K562 (cell line): ENCODE data around the gene TECTA. TPM values are rescaled to one million over a fixed set of nuclear protein-coding genes. Genes with fewer than 3 reads are reported as not detected.

Experiments
- ATAC-seq: fragments of 200-7000 bp; cut with Tn5 transposase; 3 replicates; pipeline ENCODE4 v1.9.1; 2020; ENCODE audit warnings: moderate library complexity
- BruUV-seq: library from RNA; stranded (reverse); fragments of 400-500 nt; replicated peaks from 2 replicates; lab custom pipeline; 2021; lab: Mats Ljungman, UMichigan
- CTCF ChIA-PET: fragments of 300-600 bp; formaldehyde crosslinking; extraction: SDS; loops from one replicate; lab custom pipeline; 2021; ENCODE audit warnings: low intra/inter-chr PET ratio; lab: Yijun Ruan, JAX
- POLR2A ChIA-PET: fragments of 300-600, 350-650 bp; sonication (Branson Sonifier 250); formaldehyde crosslinking; extraction: SDS; loops from one replicate; lab custom pipeline; 2021; ENCODE audit warnings: antibody characterized with exemption, inconsistent platforms; lab: Yijun Ruan, JAX
- DNase-seq, 4 experiments: peaks; one replicate each; pipeline versions ENCODE4 v3.0.0 to v3.0.0-alpha.2; 2011 to 2018; ENCODE audit warnings: low spot score in 3 of 4, mixed read lengths in 3 of 4; ENCODE audit errors: extremely low read depth in 1 of 4
- FAIRE-seq: peaks from 2 replicates; lab custom pipeline; 2011; peaks lifted over from hg19 to GRCh38; lab: Jason Lieb, UNC
- H2AFZ ChIP-seq: 2 replicates; pipeline ENCODE4 v1.6.0; 2011; ENCODE audit warnings: low read depth, low read length, control low read depth, inconsistent platforms
- H3K27ac ChIP-seq: fragments of 200-600 bp; 3 replicates; pipeline ENCODE4 v1.8.0; 2011; ENCODE audit warnings: low read depth, mild to moderate bottlenecking, control low read depth, inconsistent platforms, low read length, moderate library complexity, mixed read lengths; ENCODE audit errors: extremely low read depth
- H3K27me3 ChIP-seq, 2 experiments: fragments of 300-600 bp in 1 of 2; 2 replicates in 1 of 2; 3 replicates in 1 of 2; pipeline versions ENCODE4 v1.6.0 to v1.8.0; 2011; ENCODE audit warnings: inconsistent platforms in 2 of 2, low read length in 2 of 2, mild to moderate bottlenecking in 1 of 2, mixed read lengths in 1 of 2, moderate library complexity in 1 of 2; ENCODE audit not compliant: control insufficient read depth in 2 of 2, insufficient read depth in 2 of 2
- H3K36me3 ChIP-seq: fragments of 300-600 bp; 3 replicates; pipeline ENCODE4 v1.8.0; 2011; ENCODE audit warnings: mild to moderate bottlenecking, low read length, inconsistent platforms; ENCODE audit not compliant: control insufficient read depth, insufficient read depth
- H3K4me1 ChIP-seq, 2 experiments: fragments of 200-600 bp in 1 of 2; replicated peaks in 1 of 2; 2 replicates in 1 of 2; 3 replicates in 1 of 2; pipeline versions ENCODE4 v1.5.1 to v1.8.0; 2011; ENCODE audit warnings: inconsistent platforms in 2 of 2, low read length in 2 of 2, mild to moderate bottlenecking in 1 of 2, mixed read lengths in 1 of 2, moderate library complexity in 1 of 2; ENCODE audit not compliant: control insufficient read depth in 2 of 2, insufficient read depth in 2 of 2
- H3K4me2 ChIP-seq: 2 replicates; pipeline ENCODE4 v1.6.1; 2011; ENCODE audit warnings: low read length, control low read depth, inconsistent platforms, mixed read lengths; ENCODE audit not compliant: insufficient read depth
- H3K4me3 ChIP-seq: fragments of 200-600 bp; sonication (generic), shearing (Covaris generic); 2 replicates; pipeline ENCODE4 v1.5.1; 2016; ENCODE audit warnings: control low read depth, inconsistent platforms
- H3K79me2 ChIP-seq: fragments of 200-600 bp; 3 replicates; pipeline ENCODE4 v1.8.0; 2011; ENCODE audit warnings: low read length, inconsistent platforms; ENCODE audit not compliant: control insufficient read depth, insufficient read depth
- H3K9ac ChIP-seq, 2 experiments: 2 replicates each; pipeline versions ENCODE4 v1.6.0 to v1.6.1; 2011; ENCODE audit warnings: low read depth in 2 of 2, low read length in 2 of 2, control low read depth in 1 of 2, inconsistent platforms in 1 of 2, mild to moderate bottlenecking in 1 of 2, mixed read lengths in 1 of 2; ENCODE audit not compliant: insufficient read depth in 1 of 2
- H3K9me1 ChIP-seq: one replicate; pipeline ENCODE4 v1.6.0; 2011; ENCODE audit warnings: inconsistent platforms, mild to moderate bottlenecking, low read length, moderate library complexity; ENCODE audit not compliant: control insufficient read depth, insufficient read depth
- H3K9me3 ChIP-seq: replicated peaks from 2 replicates; pipeline ENCODE4 v1.5.1; 2011; ENCODE audit warnings: low read depth, low read length, inconsistent platforms; ENCODE audit not compliant: control insufficient read depth, insufficient read depth
- H4K20me1 ChIP-seq: replicated peaks from 2 replicates; pipeline ENCODE4 v1.6.1; 2011; ENCODE audit warnings: low read length, inconsistent platforms, mixed read lengths; ENCODE audit not compliant: control insufficient read depth, insufficient read depth
- BRCA1 ChIP-seq, 2 experiments: fragments of 450-650 bp in 1 of 2; sonication (generic) in 1 of 2; formaldehyde crosslinking in 1 of 2; IDR thresholded peaks; 2 replicates each; pipeline versions ENCODE4 v1.5.0 to v1.6.1; 2017 to 2020; ENCODE audit warnings: mild to moderate bottlenecking in 1 of 2, missing genetic modification reagents in 1 of 2
- CEBPG ChIP-seq, 3 experiments: fragments of 200-800 bp in 1 of 3; sonication (Bioruptor generic) in 1 of 3; sonication (generic) in 1 of 3; formaldehyde crosslinking in 1 of 3; IDR thresholded peaks in 2 of 3; conservative IDR thresholded peaks in 1 of 3; 2 replicates each; pipeline versions ENCODE4 v1.6.1 to v1.8.0; 2016 to 2022; ENCODE audit warnings: missing compliant biosample characterization in 2 of 3, missing genetic modification characterization in 2 of 3, mild to moderate bottlenecking in 1 of 3, missing genetic modification reagents in 1 of 3
- FOXA3 ChIP-seq, 2 experiments: fragments of 450-650 bp in 1 of 2; sonication (generic) in 1 of 2; formaldehyde crosslinking; IDR thresholded peaks in 1 of 2; conservative IDR thresholded peaks in 1 of 2; 2 replicates each; pipeline versions ENCODE4 v1.4.0 to v1.8.0; 2020 to 2022; ENCODE audit warnings: mild to moderate bottlenecking in 2 of 2, missing genetic modification reagents in 1 of 2
- HEY1 ChIP-seq: fragments of 250-450 bp; sonication (Bioruptor Pico); IDR thresholded peaks from 2 replicates; pipeline ENCODE4 v1.5.0; 2020; ENCODE audit warnings: mild to moderate bottlenecking, moderate library complexity, borderline replicate concordance
- L3MBTL2 ChIP-seq: fragments of 450-650 bp; IDR thresholded peaks from 2 replicates; pipeline ENCODE4 v1.6.1; 2016; ENCODE audit warnings: mild to moderate bottlenecking, moderate library complexity
- LARP7 ChIP-seq: fragments of 450-650 bp; IDR thresholded peaks from 2 replicates; pipeline ENCODE4 v1.6.1; 2016
- NCOR1 ChIP-seq: fragments of 450-650 bp; IDR thresholded peaks from 2 replicates; pipeline ENCODE4 v1.6.1; 2016; ENCODE audit warnings: mild to moderate bottlenecking, moderate library complexity
- TCF3 ChIP-seq: sonication (generic); formaldehyde crosslinking; IDR thresholded peaks from 2 replicates; pipeline ENCODE4 v1.4.0; 2020; ENCODE audit warnings: mild to moderate bottlenecking, missing genetic modification reagents
- WGBS: fragments of 100-300 bp; shearing (Covaris generic); methylation state at CpG from one replicate; pipeline ENCODE4 v1.1.6; 2016; ENCODE audit warnings: low coverage, mixed read lengths; ENCODE audit not compliant: insufficient coverage; ENCODE audit errors: missing lambda C conversion rate; 5-methylcytosine and 5-hydroxymethylcytosine counted together
- in situ Hi-C: fragments of 300-500 bp; cut with MboI; formaldehyde crosslinking; loops from 4 replicates; pipeline ENCODE4 v1.15.0; 2018; ENCODE audit warnings: inconsistent platforms, mixed read lengths
- intact Hi-C: fragments of 100-400 bp; cut with micrococcal nuclease; formaldehyde crosslinking; loops from 2 replicates; pipeline ENCODE4 v1.14.2; 2022
- polyA plus RNA-seq, 8 experiments: library from polyadenylated mRNA; depleted of rRNA in 4 of 8; stranded (reverse) in 5 of 8; unstranded in 3 of 8; fragments of >200 nt; fragmentation: Nextera tagmentation in 2 of 8; fragmentation: Illumina TruSeq in 1 of 8; extraction: Ambion mirVana in 2 of 8; extraction: Trizol in 1 of 8; gene quantifications; 2 replicates each; pipeline versions ENCODE4 v1.2.1 to v1.2.3, GENCODE V29; 2011 to 2014; ENCODE audit warnings: inconsistent platforms in 1 of 8, missing spikeins in 1 of 8
- total RNA-seq, 7 experiments: library from RNA; depleted of rRNA in 6 of 7; stranded (reverse); fragments of >200 nt in 6 of 7; fragmentation: Illumina TruSeq in 2 of 7; extraction: Trizol in 2 of 7; gene quantifications; 2 replicates each; pipeline versions ENCODE4 v1.2.1 to v1.2.3, GENCODE V29; 2011 to 2021; ENCODE audit warnings: low replicate concordance in 1 of 7

TECTA gene
- total and polyA plus RNA-seq, 9 of the 15 experiments (the other 6 are each of a cell fraction or from before 2014, with no cell fraction given) = under 0.01 to 0.04 (median 0.03) TPM; not detected in 5

DNA sequence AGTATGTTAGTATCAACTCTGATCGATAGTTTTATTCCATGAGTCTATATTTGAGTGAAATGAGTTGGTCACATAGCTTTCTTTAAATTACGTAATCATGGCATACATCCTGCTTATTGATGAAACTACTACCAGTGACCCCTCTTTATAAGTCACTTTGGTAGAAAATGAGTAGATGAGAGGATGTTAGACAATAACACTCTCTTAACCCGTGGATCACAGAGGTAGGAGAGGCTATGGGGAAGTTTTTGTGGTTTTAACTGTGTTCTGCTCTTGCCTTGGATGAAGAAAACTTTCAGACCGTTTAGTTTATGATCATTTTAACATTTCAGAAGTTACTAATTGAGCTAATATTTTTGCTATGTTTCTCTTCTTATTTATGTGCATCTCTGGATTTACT is 43.1 kb upstream of the TECTA start:
- Histone ChIP-seq H3K36me3 (no peaks in the 10 kb centered on the region), H3K4me2 (no peak overlapping the region), H3K4me3 (no peak overlapping the region), H3K9ac (no peak overlapping the region), H3K27ac (no peak overlapping the region), H3K79me2 (no peaks in the 10 kb centered on the region), H3K4me1 (no peaks in the 10 kb centered on the region), H4K20me1 (no peaks in the 10 kb centered on the region), H2AFZ (no peak overlapping the region), H3K27me3 (no peaks in the 10 kb centered on the region), H3K9me1 (no peaks in the 10 kb centered on the region), H3K9me3 (no peaks in the 10 kb centered on the region)
- in situ Hi-C loops (no loop called here), intact Hi-C loops (no loop called here)
- no peak for TF ChIP-seq HEY1 (CRISPR knock-in tag)
- TF ChIP-seq L3MBTL2 = no peak
- TF ChIP-seq NCOR1 = no peak
- no peak for TF ChIP-seq FOXA3 (CRISPR knock-in tag; conservative IDR thresholded peaks at IDR 0.05 in 1 of 2, IDR thresholded peaks at IDR 0.05 in 1 of 2)
- no peak for TF ChIP-seq TCF3 (CRISPR knock-in tag)
- TF ChIP-seq CEBPG (CRISPR knock-in tag; IDR thresholded peaks at IDR 0.05) = no peak
- 0 out of 4 replicates have a peak, but pooled peaks of 1 of the 2 experiments have one; percentile 13 for TF ChIP-seq CEBPG (tag; conservative IDR thresholded peaks at IDR 0.05 in 1 of 2, IDR thresholded peaks at IDR 0.05 in 1 of 2)
- TF ChIP-seq LARP7 = no peak
- TF ChIP-seq BRCA1 (IDR thresholded peaks at IDR 0.05) = no peak
- TF ChIP-seq BRCA1 (CRISPR knock-in tag; IDR thresholded peaks at IDR 0.05) = no peak
- BruUV-seq = no TSS peak
- ATAC-seq = no peak
- ChIA-PET POLR2A (interaction anchor here (0.6 kb wide), 1 partner anchor 54 kb away, joined by 3 read pairs; no protein-coding TSS in a partner anchor), CTCF (no interaction called here)
- no peak for FAIRE-seq
- 16% methylated on average over 4 of the region's 4 CpGs for WGBS
- DNase-seq = no peak
